VCaP (cell line): ENCODE data around the gene MISP.
"Not testable (repeated sequence)": the region's sequence is repeated elsewhere in the genome, so short reads cannot be mapped to it uniquely, and the experiment has no call there.

ENCODE experiments used
- H3K27ac ChIP-seq: fragments of 450-650 bp; 2 replicates; pipeline ENCODE4 v1.5.1; 2017
- CTCF ChIP-seq: fragments of 450-650 bp; conservative IDR thresholded peaks from 2 replicates; pipeline ENCODE4 v1.5.1; 2017; ENCODE audit warnings: mild to moderate bottlenecking, moderate library complexity

The MISP gene

GRCh38 chr19:743168-743687, 7.7 kb upstream of the MISP start:
- no peak for TF ChIP-seq CTCF

DNA sequence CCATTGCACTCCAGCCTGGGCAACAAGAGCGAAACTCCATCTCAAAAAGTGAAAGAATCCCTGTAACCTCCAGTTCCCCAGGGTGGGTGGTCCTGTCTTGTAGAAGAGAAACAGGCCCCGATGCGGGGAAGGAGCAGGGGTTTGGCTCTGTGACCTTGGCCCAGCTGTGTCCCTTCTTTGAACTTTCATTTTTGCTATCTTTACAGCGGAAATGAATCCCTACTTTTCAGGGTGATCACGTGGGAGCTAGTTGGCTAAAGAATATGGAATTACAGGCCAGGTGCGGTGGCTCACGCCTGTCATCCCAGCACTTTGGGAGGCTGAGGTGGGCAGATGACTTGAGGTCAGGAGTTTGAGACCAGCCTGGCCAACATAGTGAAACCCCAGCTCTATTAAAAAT, 5.8 kb upstream of the MISP start:
- not testable (repeated sequence) for H3K27ac ChIP-seq

More at GRCh38 chr19:743168-743687, 7.7 kb upstream of the MISP start:
- no peak overlapping the region for H3K27ac ChIP-seq

DNA sequence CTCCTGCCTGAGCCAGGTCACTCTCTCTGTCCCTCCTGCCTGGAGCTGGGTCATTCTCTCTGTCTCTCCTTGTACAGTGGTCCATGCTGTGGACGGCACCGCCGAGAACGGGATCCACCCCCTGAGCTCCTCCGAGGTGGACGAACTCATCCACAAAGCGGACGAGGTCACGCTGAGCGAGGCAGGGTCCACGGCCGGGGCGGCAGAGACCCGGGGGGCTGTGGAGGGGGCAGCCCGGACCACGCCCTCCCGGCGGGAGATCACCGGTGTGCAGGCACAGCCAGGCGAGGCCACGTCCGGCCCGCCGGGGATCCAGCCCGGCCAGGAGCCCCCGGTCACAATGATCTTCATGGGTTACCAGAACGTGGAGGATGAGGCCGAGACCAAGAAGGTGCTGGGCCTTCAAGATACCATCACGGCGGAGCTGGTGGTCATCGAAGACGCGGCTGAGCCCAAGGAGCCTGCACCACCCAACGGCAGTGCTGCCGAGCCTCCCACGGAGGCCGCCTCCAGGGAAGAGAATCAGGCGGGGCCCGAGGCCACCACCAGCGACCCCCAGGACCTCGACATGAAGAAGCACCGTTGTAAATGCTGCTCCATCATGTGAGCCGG, 4.6 kb upstream of the MISP start:
- TF ChIP-seq CTCF: no peak

GRCh38 chr19:746956-747355, 4.0 kb upstream of the MISP start:
- no peak for TF ChIP-seq CTCF
- no peak overlapping the region for H3K27ac ChIP-seq

More for the DNA sequence above, 4.6 kb upstream of the MISP start:
- H3K27ac ChIP-seq: no peak overlapping the region

DNA sequence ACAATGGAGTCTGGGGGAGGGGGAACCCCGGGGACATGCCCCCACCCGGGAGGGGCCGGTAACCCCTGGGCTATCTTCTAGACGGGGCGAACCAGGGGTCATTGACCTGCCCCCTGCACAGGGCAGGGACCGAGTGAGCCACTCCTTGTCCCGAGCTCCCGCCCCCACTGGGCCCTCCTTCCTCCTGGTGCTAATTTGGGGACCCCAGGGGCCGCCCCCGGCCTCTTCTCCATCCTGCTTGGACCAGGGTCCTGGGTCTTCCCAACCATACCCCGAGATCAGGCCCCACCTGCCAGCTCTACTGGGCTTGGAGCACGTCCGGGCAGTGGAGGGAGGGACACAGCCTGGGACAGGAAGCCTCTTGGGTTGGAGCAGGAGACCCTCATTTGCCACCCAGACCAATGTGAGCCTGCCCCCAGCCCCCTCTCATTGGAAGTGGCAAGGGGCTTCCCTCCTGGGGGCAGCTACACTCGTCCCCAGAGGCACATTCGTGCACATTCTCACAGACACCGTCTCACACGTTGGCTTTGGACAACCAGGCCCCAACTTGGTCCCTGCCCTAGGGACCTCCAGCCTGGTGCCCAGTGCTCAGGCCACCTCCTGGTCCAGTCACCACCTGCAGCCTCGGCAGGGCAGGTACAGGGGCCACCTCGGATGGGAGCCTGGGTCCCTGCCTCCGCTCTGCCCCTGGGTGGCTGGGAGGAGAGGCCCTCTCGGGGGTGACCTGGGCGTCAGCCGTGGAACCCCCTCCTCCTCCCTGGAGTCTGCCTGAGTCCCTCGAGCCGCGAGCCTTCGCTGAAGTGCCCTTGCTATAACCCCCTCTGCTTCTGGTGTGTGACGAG, 3.3 kb upstream of the MISP start:
- H3K27ac ChIP-seq: no peak overlapping the region
- TF ChIP-seq CTCF: no peak

DNA sequence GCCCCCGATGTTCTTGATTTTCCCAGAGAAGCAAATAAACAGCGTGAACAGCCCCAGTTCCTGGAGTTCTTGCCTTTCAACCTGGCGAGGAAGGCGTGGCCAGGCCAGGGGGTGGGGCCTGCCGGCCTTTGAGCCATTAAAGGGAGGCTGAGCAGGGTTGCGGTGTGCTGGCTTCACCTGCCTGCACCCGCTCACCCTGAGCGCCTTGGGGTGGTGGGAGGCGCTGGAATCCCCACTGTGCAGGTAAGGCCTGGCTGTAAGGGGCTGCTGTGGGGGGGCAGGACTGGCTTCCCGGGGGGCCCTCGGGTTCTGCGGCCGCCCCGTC, 2.7 kb upstream of the MISP start:
- no peak overlapping the region for H3K27ac ChIP-seq
- no peak for TF ChIP-seq CTCF

- no peak overlapping the region for H3K27ac ChIP-seq
- TF ChIP-seq CTCF: no peak
Measured at GRCh38 chr19:749811-750210, 1.1 kb upstream of the MISP start.
